GM12878 (cell line): ENCODE results near the gene RNF166. TPM values are rescaled to one million over a fixed set of nuclear protein-coding genes. Genes with fewer than 3 reads are reported as not detected.

Experiments
- ATAC-seq: fragments of 200-7000 bp; cut with Tn5 transposase; 3 replicates; pipeline ENCODE4 v1.9.1; 2020; ENCODE audit warnings: mild to moderate bottlenecking, moderate library complexity
- BruUV-seq: library from RNA; stranded (reverse); fragments of 400-500 nt; replicated peaks from 2 replicates; lab custom pipeline; 2021; lab: Mats Ljungman, UMichigan
- CTCF ChIA-PET: fragments of 300-600 bp; sonication (Branson Sonifier 250); formaldehyde crosslinking; extraction: SDS; loops from one replicate; lab custom pipeline; 2021; ENCODE audit warnings: inconsistent platforms; lab: Yijun Ruan, JAX
- POLR2A ChIA-PET: fragments of 350-600 bp; formaldehyde crosslinking; extraction: SDS; loops from one replicate; lab custom pipeline; 2021; ENCODE audit warnings: inconsistent platforms; lab: Charles Lee
- RAD21 ChIA-PET: fragments of 300-600 bp; sonication (Branson Sonifier 250); formaldehyde crosslinking; loops from one replicate; lab custom pipeline; 2023; ENCODE audit warnings: antibody characterized with exemption; ENCODE audit not compliant: unreplicated experiment; lab: Charles Lee
- SMC1A ChIA-PET: fragments of 300-600 bp; sonication (Branson Sonifier 250); formaldehyde crosslinking; loops from one replicate; lab custom pipeline; 2023; ENCODE audit not compliant: unreplicated experiment, uncharacterized antibody; lab: Charles Lee
- DNase-seq: peaks from one replicate; pipeline ENCODE4 v3.0.0-alpha.2; 2011; ENCODE audit warnings: low read depth, low spot score
- FAIRE-seq: peaks from 3 replicates; lab custom pipeline; 2011; peaks lifted over from hg19 to GRCh38; lab: Jason Lieb, UNC
- H2AFZ ChIP-seq: 2 replicates; pipeline ENCODE4 v1.6.0; 2011; ENCODE audit warnings: low read depth, low read length, control low read depth; ENCODE audit not compliant: control insufficient read depth
- H3K27ac ChIP-seq: 2 replicates; pipeline ENCODE4 v1.5.1; 2011; ENCODE audit warnings: control low read depth; ENCODE audit not compliant: control insufficient read depth, insufficient read depth
- H3K27me3 ChIP-seq, 2 experiments: replicated peaks in 1 of 2; 2 replicates each; pipeline versions ENCODE4 v1.6.0 to v1.6.1; 2011; ENCODE audit warnings: low read length in 1 of 2; ENCODE audit not compliant: control insufficient read depth in 2 of 2, insufficient read depth in 2 of 2
- H3K36me3 ChIP-seq, 2 experiments: 2 replicates each; pipeline ENCODE4 v1.5.1; 2011; ENCODE audit warnings: low read length in 1 of 2; ENCODE audit not compliant: control insufficient read depth in 2 of 2, insufficient read depth in 2 of 2
- H3K4me1 ChIP-seq: 2 replicates; pipeline ENCODE4 v1.6.1; 2011; ENCODE audit warnings: mild to moderate bottlenecking, low read length, moderate library complexity, mixed read lengths; ENCODE audit not compliant: control insufficient read depth, insufficient read depth
- H3K4me2 ChIP-seq: 2 replicates; pipeline ENCODE4 v1.6.0; 2011; ENCODE audit warnings: control low read depth; ENCODE audit not compliant: control insufficient read depth, insufficient read depth
- H3K4me3 ChIP-seq: fragments of 200-600 bp; sonication (generic); 2 replicates; pipeline ENCODE4 v1.5.1; 2016
- H3K79me2 ChIP-seq: 2 replicates; pipeline ENCODE4 v1.6.0; 2011; ENCODE audit warnings: low read length; ENCODE audit not compliant: control insufficient read depth, insufficient read depth
- H3K9ac ChIP-seq: 2 replicates; pipeline ENCODE4 v1.8.0; 2011; ENCODE audit warnings: low read length, control low read depth, mixed read lengths; ENCODE audit not compliant: control insufficient read depth, insufficient read depth
- H3K9me3 ChIP-seq: replicated peaks from 3 replicates; pipeline ENCODE4 v1.5.1; 2011; ENCODE audit warnings: mild to moderate bottlenecking, low read length; ENCODE audit not compliant: control insufficient read depth, insufficient read depth
- H4K20me1 ChIP-seq: 2 replicates; pipeline ENCODE4 v1.6.0; 2011; ENCODE audit not compliant: control insufficient read depth, insufficient read depth
- BACH1 ChIP-seq: fragments of 450-650 bp; IDR thresholded peaks from 2 replicates; pipeline ENCODE4 v1.6.1; 2017; ENCODE audit warnings: mild to moderate bottlenecking, borderline replicate concordance
- BRCA1 ChIP-seq: IDR thresholded peaks from 2 replicates; pipeline ENCODE4 v1.6.1; 2011; ENCODE audit warnings: low read depth, low read length, improper control_type of control experiment
- DPF2 ChIP-seq: fragments of 450-650 bp; IDR thresholded peaks from 2 replicates; pipeline ENCODE4 v1.6.1; 2017; ENCODE audit warnings: mild to moderate bottlenecking
- EED ChIP-seq: sonication (generic); IDR thresholded peaks from 2 replicates; pipeline ENCODE4 v1.6.1; 2016; ENCODE audit warnings: antibody characterized with exemption, low read depth
- EGR1 ChIP-seq, 2 experiments: IDR thresholded peaks; 1 replicate in 1 of 2; 2 replicates in 1 of 2; pipeline ENCODE4 v1.6.1; 2011 to 2012; ENCODE audit warnings: low read depth in 2 of 2, low read length in 2 of 2, borderline replicate concordance in 1 of 2, mild to moderate bottlenecking in 1 of 2, moderate library complexity in 1 of 2
- EP300 ChIP-seq, 2 experiments: fragments of 150-350 bp in 1 of 2; IDR thresholded peaks; 2 replicates each; pipeline ENCODE4 v1.6.1; 2011 to 2012; ENCODE audit warnings: low read depth in 2 of 2, low read length in 2 of 2, borderline replicate concordance in 1 of 2, improper control_type of control experiment in 1 of 2, inconsistent platforms in 1 of 2; ENCODE audit not compliant: control insufficient read depth in 1 of 2
- EZH2 ChIP-seq: IDR thresholded peaks from 2 replicates; pipeline ENCODE4 v1.6.1; 2012; ENCODE audit warnings: low read depth, mild to moderate bottlenecking, control low read depth, inconsistent platforms, low read length, borderline replicate concordance; ENCODE audit not compliant: control insufficient read depth
- FOS ChIP-seq: IDR thresholded peaks from 3 replicates; pipeline ENCODE4 v1.6.1; 2011; ENCODE audit warnings: borderline replicate concordance; ENCODE audit not compliant: insufficient read length; ENCODE audit errors: extremely low read depth
- IKZF2 ChIP-seq, 2 experiments: fragments of 450-650 bp; IDR thresholded peaks; 2 replicates each; pipeline ENCODE4 v1.6.1; 2017; ENCODE audit warnings: mild to moderate bottlenecking in 2 of 2, moderate library complexity in 2 of 2
- JUNB ChIP-seq: IDR thresholded peaks from 2 replicates; pipeline ENCODE4 v1.6.1; 2016; ENCODE audit warnings: antibody characterized with exemption, mild to moderate bottlenecking
- MEF2A ChIP-seq: IDR thresholded peaks from 2 replicates; pipeline ENCODE4 v1.6.1; 2011; ENCODE audit warnings: low read depth, mild to moderate bottlenecking, low read length, moderate library complexity; ENCODE audit not compliant: insufficient read depth
- MEF2B ChIP-seq: fragments of 450-650 bp; IDR thresholded peaks from 2 replicates; pipeline ENCODE4 v1.6.1; 2018; ENCODE audit warnings: mild to moderate bottlenecking, moderate library complexity; ENCODE audit not compliant: partially characterized antibody, poor library complexity, severe bottlenecking
- RBBP5 ChIP-seq: fragments of 200-600 bp; sonication (generic); conservative IDR thresholded peaks from 2 replicates; pipeline ENCODE4 v1.6.1; 2016
- SMAD1 ChIP-seq: fragments of 450-650 bp; IDR thresholded peaks from 2 replicates; pipeline ENCODE4 v1.6.1; 2018; ENCODE audit warnings: mild to moderate bottlenecking, low read depth; ENCODE audit not compliant: partially characterized antibody
- WGBS: methylation state at CpG from one replicate; pipeline ENCODE4 v1.1.6; 2016; ENCODE audit warnings: low lambda C conversion rate; ENCODE audit not compliant: insufficient replicate concordance, insufficient coverage; ENCODE audit errors: missing lambda C conversion rate; 5-methylcytosine and 5-hydroxymethylcytosine counted together
- in situ Hi-C: fragments of 300-500 bp; cut with MboI; formaldehyde crosslinking; loops from 9 replicates; pipeline ENCODE4 v1.14.3; 2018; ENCODE audit warnings: mixed read lengths
- intact Hi-C: fragments of 100-400 bp; cut with micrococcal nuclease; formaldehyde crosslinking; loops from one replicate; pipeline ENCODE4 v1.14.2; 2022; ENCODE audit not compliant: unreplicated experiment
- polyA plus RNA-seq, 11 experiments: library from polyadenylated mRNA; depleted of rRNA in 4 of 11; unstranded in 6 of 11; stranded (reverse) in 5 of 11; fragments of >200 nt; fragmentation: Nextera tagmentation in 4 of 11; fragmentation: Illumina TruSeq in 1 of 11; extraction: Ambion mirVana in 4 of 11; extraction: Trizol in 1 of 11; gene quantifications; 1 replicate in 1 of 11; 2 replicates in 10 of 11; pipeline versions ENCODE4 v1.2.1 to v1.2.3, GENCODE V29; 2011 to 2016; ENCODE audit warnings: inconsistent platforms in 2 of 11, missing spikeins in 2 of 11, low read depth in 1 of 11
- total RNA-seq, 4 experiments: library from RNA; depleted of rRNA in 3 of 4; stranded (reverse); fragments of >200 nt in 3 of 4; fragmentation: Illumina TruSeq in 1 of 4; extraction: Trizol in 1 of 4; gene quantifications; 2 replicates each; pipeline versions ENCODE4 v1.2.1 to v1.2.3, GENCODE V29; 2013 to 2021
- TF ChIP-seq, protein P1 (sequence below): IDR thresholded peaks from 2 replicates; pipeline ENCODE4 v1.6.1; 2011; ENCODE audit warnings: borderline replicate concordance, low read depth, mild to moderate bottlenecking, moderate library complexity, mixed read lengths, low read length; ENCODE audit not compliant: insufficient read depth; ENCODE audit errors: extremely low read length
- TF ChIP-seq, protein P2 (sequence below): fragments of 450-650 bp; IDR thresholded peaks from 2 replicates; pipeline ENCODE4 v1.6.1; 2017; ENCODE audit warnings: mild to moderate bottlenecking

Gene RNF166
- total and polyA plus RNA-seq, 10 of the 15 experiments (the other 5 are each of a cell fraction or from before 2014, with no cell fraction given), result 0.48 to 32.8 (median 12.1) TPM

DNA sequence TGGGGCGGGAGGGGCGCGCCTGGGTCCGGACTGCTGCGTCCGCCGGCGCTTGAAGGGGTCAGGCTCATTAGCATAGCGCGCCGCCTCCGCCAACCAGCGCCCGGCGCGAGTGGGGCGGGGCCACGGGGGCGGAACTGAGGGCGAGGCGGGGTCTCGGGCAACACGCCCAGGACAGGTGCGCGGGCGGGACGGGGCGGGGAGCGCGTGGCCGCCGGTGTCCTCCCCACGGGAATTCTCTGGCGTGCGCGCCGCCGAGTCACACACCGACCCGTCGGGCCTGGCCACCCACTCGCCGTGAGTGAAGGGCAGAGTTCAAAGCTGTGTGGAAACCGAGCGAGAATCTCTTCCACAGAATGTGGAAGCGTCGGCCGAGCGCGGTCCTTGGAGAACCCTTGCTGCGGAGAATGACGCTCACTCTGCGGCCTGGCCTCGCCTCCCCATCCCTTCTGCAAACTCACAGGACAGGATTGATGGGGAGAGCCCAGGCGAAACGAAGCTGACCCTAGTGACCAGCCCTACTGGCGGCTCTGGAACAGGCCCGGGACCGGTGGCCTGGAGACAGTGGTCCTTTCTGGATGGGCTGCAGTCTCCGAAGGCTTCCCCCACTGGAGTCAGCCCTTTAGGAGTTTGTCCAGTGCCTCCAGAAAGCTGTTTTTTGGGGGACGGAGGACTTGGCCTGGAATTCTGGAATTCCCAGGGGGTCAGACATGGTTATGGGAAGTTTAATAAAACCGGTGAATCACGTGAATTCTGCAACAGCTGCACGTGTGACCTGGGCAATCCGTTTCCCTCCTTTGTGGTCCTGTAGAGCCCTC is 19.6 kb downstream of the RNF166 start, which contains the start of gene SNAI3:
TSS of gene SNAI3 (minus strand) at position 69 of the 815 bp plus-strand sequence. CDS start 101 bp downstream, outside the sequence.
- WGBS, result 19% methylated on average over 27 of the region's 65 CpGs
- no peaks in the 10 kb centered on the region; a peak in 1 of 4 replicates for H3K27me3 ChIP-seq
- peak within 1 kb of the TSS; percentile 52; the same call in 1 of the 2 replicates for H3K9ac ChIP-seq
- SMC1A ChIA-PET, result interaction anchor here (1.0 kb wide), 1 partner anchor 21 kb away, joined by 3 read pairs; no protein-coding TSS in a partner anchor
- peaks cover 31% of the 10 kb centered on the region for H3K4me1 ChIP-seq
- no TSS peak for BruUV-seq
- peak within 1 kb of the TSS; percentile 98 for H3K4me3 ChIP-seq
- in situ Hi-C loops, result no loop called here
- FAIRE-seq (peak; percentile 92), DNase-seq (no peak), ATAC-seq (peak; percentile 84)
- H3K36me3 ChIP-seq, result no peaks in the 10 kb centered on the region
- peak within 1 kb of the TSS; percentile 61 for H2AFZ ChIP-seq
- H3K27ac ChIP-seq, result no peak within 1 kb of the TSS
- no peaks in the 10 kb centered on the region for H3K9me3 ChIP-seq
- intact Hi-C loops, result no loop called here
- no peaks in the 10 kb centered on the region for H3K79me2 ChIP-seq
- peak within 1 kb of the TSS; percentile 92 for H3K4me2 ChIP-seq
- H4K20me1 ChIP-seq, result no peaks in the 10 kb centered on the region
- RAD21 ChIA-PET, result no interaction called here
- POLR2A ChIA-PET, result interaction anchor here (0.8 to 1.5 kb wide), 3 partner anchors 11 to 24 kb away, joined by 4 read pairs; partner anchors contain the start of gene MVD
- CTCF ChIA-PET, result interaction anchor here (1.1 to 2.0 kb wide), 6 partner anchors 14 to 51 kb away, joined by 3 to 7 read pairs (median 4); no protein-coding TSS in a partner anchor
- TF ChIP-seq FOS (no peak), SMAD1 (no peak), JUNB (no peak), RBBP5 (no peak), EZH2 (no peak), IKZF2 (IDR thresholded peaks at IDR 0.05) (no peak), BRCA1 (no peak), EED (no peak), EGR1 (IDR thresholded peaks at IDR 0.05; ENCODE audit: borderline replicate concordance in 1 of 2, low read depth in 2 of 2, low read length in 2 of 2) (peak in 1 of 2 experiments; percentile 65; a peak in 1 of 3 replicates), BACH1 (peak; percentile 34; the same call in 1 of the 2 replicates), EP300 (IDR thresholded peaks at IDR 0.05; ENCODE audit: borderline replicate concordance in 1 of 2, control insufficient read depth in 1 of 2, low read depth in 2 of 2, low read length in 2 of 2) (no peak), MEF2B (peak; percentile 59), DPF2 (0 out of 2 replicates have a peak, but pooled peaks have one; percentile 56), MEF2A (no peak)
- TF ChIP-seq, protein P1, sequence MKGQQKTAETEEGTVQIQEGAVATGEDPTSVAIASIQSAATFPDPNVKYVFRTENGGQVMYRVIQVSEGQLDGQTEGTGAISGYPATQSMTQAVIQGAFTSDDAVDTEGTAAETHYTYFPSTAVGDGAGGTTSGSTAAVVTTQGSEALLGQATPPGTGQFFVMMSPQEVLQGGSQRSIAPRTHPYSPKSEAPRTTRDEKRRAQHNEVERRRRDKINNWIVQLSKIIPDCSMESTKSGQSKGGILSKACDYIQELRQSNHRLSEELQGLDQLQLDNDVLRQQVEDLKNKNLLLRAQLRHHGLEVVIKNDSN, result no peak
- TF ChIP-seq, protein P2, sequence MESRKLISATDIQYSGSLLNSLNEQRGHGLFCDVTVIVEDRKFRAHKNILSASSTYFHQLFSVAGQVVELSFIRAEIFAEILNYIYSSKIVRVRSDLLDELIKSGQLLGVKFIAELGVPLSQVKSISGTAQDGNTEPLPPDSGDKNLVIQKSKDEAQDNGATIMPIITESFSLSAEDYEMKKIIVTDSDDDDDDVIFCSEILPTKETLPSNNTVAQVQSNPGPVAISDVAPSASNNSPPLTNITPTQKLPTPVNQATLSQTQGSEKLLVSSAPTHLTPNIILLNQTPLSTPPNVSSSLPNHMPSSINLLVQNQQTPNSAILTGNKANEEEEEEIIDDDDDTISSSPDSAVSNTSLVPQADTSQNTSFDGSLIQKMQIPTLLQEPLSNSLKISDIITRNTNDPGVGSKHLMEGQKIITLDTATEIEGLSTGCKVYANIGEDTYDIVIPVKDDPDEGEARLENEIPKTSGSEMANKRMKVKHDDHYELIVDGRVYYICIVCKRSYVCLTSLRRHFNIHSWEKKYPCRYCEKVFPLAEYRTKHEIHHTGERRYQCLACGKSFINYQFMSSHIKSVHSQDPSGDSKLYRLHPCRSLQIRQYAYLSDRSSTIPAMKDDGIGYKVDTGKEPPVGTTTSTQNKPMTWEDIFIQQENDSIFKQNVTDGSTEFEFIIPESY, result no peak
